Upper lobe of left lung (tissue), 6 donors: ENCODE measurements around the gene TLE4. TPM values are rescaled to one million over a fixed set of nuclear protein-coding genes. Genes with fewer than 3 reads are reported as not detected.

Experiments
- ATAC-seq, 2 donors: fragments of 200-7000 bp; cut with Tn5 transposase; one replicate each; pipeline ENCODE4 v1.9.1; 2022; ENCODE audit warnings: mild to moderate bottlenecking in 2 of 2, moderate library complexity in 2 of 2; ENCODE audit not compliant: low FRiP score in 2 of 2
- DNase-seq, 2 donors: peaks; one replicate each; pipeline ENCODE4 v3.0.0-alpha.2; 2019 to 2020
- H3K27ac ChIP-seq, 4 donors: fragments of 200-600 bp; sonication (generic); one replicate each; pipeline ENCODE4 v1.5.1; 2016 to 2019
- H3K27me3 ChIP-seq, 4 donors: fragments of 200-600 bp; sonication (generic); one replicate each; pipeline ENCODE4 v1.5.1; 2017 to 2019
- H3K36me3 ChIP-seq, 4 donors: fragments of 200-600 bp; sonication (generic); one replicate each; pipeline ENCODE4 v1.5.1; 2016 to 2019
- H3K4me1 ChIP-seq, 4 donors: fragments of 200-600 bp; sonication (generic); one replicate each; pipeline ENCODE4 v1.5.1; 2018 to 2019
- H3K4me3 ChIP-seq, 4 donors: fragments of 200-600 bp; sonication (generic); one replicate each; pipeline ENCODE4 v1.5.1; 2017 to 2019; ENCODE audit warnings: mild to moderate bottlenecking in 2 of 4, moderate library complexity in 1 of 4
- H3K9me3 ChIP-seq, 4 donors: fragments of 200-600 bp; sonication (generic); one replicate each; pipeline ENCODE4 v1.5.1; 2018 to 2019
- EP300 ChIP-seq, 4 donors: sonication (generic); formaldehyde crosslinking; IDR thresholded peaks; one replicate each; pipeline ENCODE4 v1.5.1; 2017; ENCODE audit warnings: antibody characterized with exemption in 4 of 4, control low read depth in 2 of 4
- POLR2A ChIP-seq, 4 donors: fragments of 450-650 bp; IDR thresholded peaks; one replicate each; pipeline ENCODE4 v1.5.1; 2016 to 2017; ENCODE audit warnings: antibody characterized with exemption in 4 of 4, mild to moderate bottlenecking in 2 of 4
- POLR2AphosphoS5 ChIP-seq, 2 donors: sonication (generic); formaldehyde crosslinking; IDR thresholded peaks; one replicate each; pipeline ENCODE4 v1.5.1; 2017; ENCODE audit warnings: antibody characterized with exemption in 2 of 2
- WGBS, 2 donors: methylation state at CpG; one replicate each; pipeline ENCODE4 v1.1.5; 2017 to 2018; 5-methylcytosine and 5-hydroxymethylcytosine counted together
- total RNA-seq, 6 donors: library from RNA; depleted of rRNA in 4 of 6; stranded (reverse); fragments of >200 nt in 4 of 6; gene quantifications; one replicate each; pipeline versions ENCODE4 v1.1.0 to v1.2.1, GENCODE V29; 2016 to 2021
- TF ChIP-seq, protein P1 (sequence below), 6 experiments: fragments of 450-650 bp in 4 of 6; fragments of 200-600 bp in 2 of 6; sonication (generic) in 2 of 6; IDR thresholded peaks; one replicate each; pipeline ENCODE4 v1.5.1; 2016 to 2019; ENCODE audit warnings: antibody characterized with exemption in 6 of 6
- donor health status: DM: no; HTN: no; CAD: no; lungs with moderate emphysema.
- donor health status: DM: no; HTN: yes; CAD: no; lungs with severe emphysema.

Gene TLE4
- total RNA-seq, 6 donors from 2014 or later, result 37.7 to 152 (median 46.7) TPM

GRCh38 chr9:79694676-79695400, 123.1 kb downstream of the TLE4 start:
- DNase-seq (no peak), ATAC-seq (no peak)
- Histone ChIP-seq H3K27me3 (no peaks in the 10 kb centered on the region), H3K36me3 (no peaks in the 10 kb centered on the region), H3K9me3 (no peaks in the 10 kb centered on the region), H3K4me1 (peaks cover 0 to 7% (median 0%) of the 10 kb centered on the region in 4 donors), H3K4me3 (no peak overlapping the region), H3K27ac (no peak overlapping the region)
- 88 to 89% methylated on average over 1 of the region's 1 CpG for WGBS, 2 donors
- TF ChIP-seq POLR2A (IDR thresholded peaks at IDR 0.05) (no peak), EP300 (IDR thresholded peaks at IDR 0.05) (no peak), POLR2AphosphoS5 (IDR thresholded peaks at IDR 0.05) (no peak)
- TF ChIP-seq, protein P1, sequence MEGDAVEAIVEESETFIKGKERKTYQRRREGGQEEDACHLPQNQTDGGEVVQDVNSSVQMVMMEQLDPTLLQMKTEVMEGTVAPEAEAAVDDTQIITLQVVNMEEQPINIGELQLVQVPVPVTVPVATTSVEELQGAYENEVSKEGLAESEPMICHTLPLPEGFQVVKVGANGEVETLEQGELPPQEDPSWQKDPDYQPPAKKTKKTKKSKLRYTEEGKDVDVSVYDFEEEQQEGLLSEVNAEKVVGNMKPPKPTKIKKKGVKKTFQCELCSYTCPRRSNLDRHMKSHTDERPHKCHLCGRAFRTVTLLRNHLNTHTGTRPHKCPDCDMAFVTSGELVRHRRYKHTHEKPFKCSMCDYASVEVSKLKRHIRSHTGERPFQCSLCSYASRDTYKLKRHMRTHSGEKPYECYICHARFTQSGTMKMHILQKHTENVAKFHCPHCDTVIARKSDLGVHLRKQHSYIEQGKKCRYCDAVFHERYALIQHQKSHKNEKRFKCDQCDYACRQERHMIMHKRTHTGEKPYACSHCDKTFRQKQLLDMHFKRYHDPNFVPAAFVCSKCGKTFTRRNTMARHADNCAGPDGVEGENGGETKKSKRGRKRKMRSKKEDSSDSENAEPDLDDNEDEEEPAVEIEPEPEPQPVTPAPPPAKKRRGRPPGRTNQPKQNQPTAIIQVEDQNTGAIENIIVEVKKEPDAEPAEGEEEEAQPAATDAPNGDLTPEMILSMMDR (IDR thresholded peaks at IDR 0.05), result no peak

GRCh38 chr9:79695531-79696175, 123.9 kb downstream of the TLE4 start:
- TF ChIP-seq POLR2AphosphoS5 (IDR thresholded peaks at IDR 0.05) (no peak), POLR2A (IDR thresholded peaks at IDR 0.05) (no peak), EP300 (IDR thresholded peaks at IDR 0.05) (no peak)
- TF ChIP-seq, protein P1 (IDR thresholded peaks at IDR 0.05), result no peak
- ATAC-seq (no peak), DNase-seq (no peak)
- H3K4me1 ChIP-seq, result peaks cover 0 to 7% (median 0%) of the 10 kb centered on the region in 4 donors
- H3K27me3 ChIP-seq, result no peaks in the 10 kb centered on the region
- no peak overlapping the region for H3K27ac ChIP-seq
- H3K36me3 ChIP-seq, result no peaks in the 10 kb centered on the region
- H3K4me3 ChIP-seq, result no peak overlapping the region
- 81 to 88% methylated on average over 6 of the region's 6 CpGs for WGBS, 2 donors
- H3K9me3 ChIP-seq, result no peaks in the 10 kb centered on the region

- no peak overlapping the region for H3K4me3 ChIP-seq
- WGBS, 2 donors, result 93 to 95% methylated on average over 2 of the region's 2 CpGs
- H3K9me3 ChIP-seq, result no peaks in the 10 kb centered on the region
- no peaks in the 10 kb centered on the region for H3K27me3 ChIP-seq
- H3K36me3 ChIP-seq, result no peaks in the 10 kb centered on the region
- H3K4me1 ChIP-seq, result peaks cover 0 to 4% (median under 1%) of the 10 kb centered on the region in 4 donors
- DNase-seq (no peak), ATAC-seq (no peak)
- TF ChIP-seq EP300 (IDR thresholded peaks at IDR 0.05) (no peak), POLR2A (IDR thresholded peaks at IDR 0.05) (no peak), POLR2AphosphoS5 (IDR thresholded peaks at IDR 0.05) (no peak)
- TF ChIP-seq, protein P1 (IDR thresholded peaks at IDR 0.05), result no peak
- no peak overlapping the region for H3K27ac ChIP-seq
These were observed 127.2 kb downstream of the TLE4 start for GRCh38 chr9:79698967-79699366.

GRCh38 chr9:79699479-79699878, 127.7 kb downstream of the TLE4 start:
- DNase-seq (no peak), ATAC-seq (no peak)
- Histone ChIP-seq H3K4me3 (no peak overlapping the region), H3K27ac (no peak overlapping the region), H3K36me3 (no peaks in the 10 kb centered on the region), H3K27me3 (no peaks in the 10 kb centered on the region), H3K9me3 (no peaks in the 10 kb centered on the region), H3K4me1 (peaks cover 0 to 4% (median 0%) of the 10 kb centered on the region in 4 donors)
- WGBS, 2 donors, result 96 to 98% methylated on average over 6 of the region's 6 CpGs
- TF ChIP-seq, protein P1 (IDR thresholded peaks at IDR 0.05), result no peak
- no peak for TF ChIP-seq POLR2A (IDR thresholded peaks at IDR 0.05)
- no peak for TF ChIP-seq EP300 (IDR thresholded peaks at IDR 0.05)
- no peak for TF ChIP-seq POLR2AphosphoS5 (IDR thresholded peaks at IDR 0.05)
